ENCODE results near the gene SNX19. TPM values are rescaled to one million over a fixed set of nuclear protein-coding genes. Genes with fewer than 3 reads are reported as not detected.

The SNX19 gene
- polyA plus RNA-seq, 2 donors: 7.6 to 15.8 TPM

- H3K27ac ChIP-seq (ENCODE audit: low read depth in 2 of 2, low read length in 1 of 2): no peak overlapping the region
- H3K9me3 ChIP-seq (ENCODE audit: control insufficient read depth in 2 of 2, insufficient read depth in 1 of 2, low read depth in 1 of 2, low read length in 1 of 2): no peaks in the 10 kb centered on the region
- H3K27me3 ChIP-seq (ENCODE audit: control insufficient read depth in 1 of 2, insufficient read depth in 2 of 2, low read length in 2 of 2): no peaks in the 10 kb centered on the region
- peaks cover 0 to 3% of the 10 kb centered on the region in 2 donors for H3K36me3 ChIP-seq (ENCODE audit: control insufficient read depth in 2 of 2, insufficient read depth in 2 of 2, low read length in 1 of 2)
- H3K4me1 ChIP-seq (ENCODE audit: control insufficient read depth in 2 of 2, insufficient read depth in 2 of 2, low read length in 1 of 2): peaks cover 0 to 4% of the 10 kb centered on the region in 2 donors
- WGBS, 2 donors: 83 to 94% methylated on average over 7 of the region's 7 CpGs
- no peak overlapping the region for H3K4me3 ChIP-seq (ENCODE audit: low read depth in 1 of 2, low read length in 2 of 2)
Measured at GRCh38 chr11:130868721-130869390, 47.4 kb downstream of the SNX19 start.

- no peak overlapping the region for H3K4me3 ChIP-seq (ENCODE audit: low read depth in 1 of 2, low read length in 2 of 2)
- H3K4me1 ChIP-seq (ENCODE audit: control insufficient read depth in 2 of 2, insufficient read depth in 2 of 2, low read length in 1 of 2): peaks cover 0 to 4% of the 10 kb centered on the region in 2 donors
- peaks cover 0 to 3% of the 10 kb centered on the region in 2 donors for H3K36me3 ChIP-seq (ENCODE audit: control insufficient read depth in 2 of 2, insufficient read depth in 2 of 2, low read length in 1 of 2)
- no peak overlapping the region for H3K27ac ChIP-seq (ENCODE audit: low read depth in 2 of 2, low read length in 1 of 2)
- H3K27me3 ChIP-seq (ENCODE audit: control insufficient read depth in 1 of 2, insufficient read depth in 2 of 2, low read length in 2 of 2): no peaks in the 10 kb centered on the region
- WGBS, 2 donors: 86 to 87% methylated on average over 8 of the region's 8 CpGs
- no peaks in the 10 kb centered on the region for H3K9me3 ChIP-seq (ENCODE audit: control insufficient read depth in 2 of 2, insufficient read depth in 1 of 2, low read depth in 1 of 2, low read length in 1 of 2)
Measured at GRCh38 chr11:130868086-130868710, 48.1 kb downstream of the SNX19 start.

GRCh38 chr11:130866831-130867230, 49.4 kb downstream of the SNX19 start:
- H3K27me3 ChIP-seq (ENCODE audit: control insufficient read depth in 1 of 2, insufficient read depth in 2 of 2, low read length in 2 of 2): no peaks in the 10 kb centered on the region
- no peaks in the 10 kb centered on the region for H3K36me3 ChIP-seq (ENCODE audit: control insufficient read depth in 2 of 2, insufficient read depth in 2 of 2, low read length in 1 of 2)
- no peak overlapping the region for H3K27ac ChIP-seq (ENCODE audit: low read depth in 2 of 2, low read length in 1 of 2)
- H3K4me3 ChIP-seq (ENCODE audit: low read depth in 1 of 2, low read length in 2 of 2): no peak overlapping the region
- no peaks in the 10 kb centered on the region for H3K9me3 ChIP-seq (ENCODE audit: control insufficient read depth in 2 of 2, insufficient read depth in 1 of 2, low read depth in 1 of 2, low read length in 1 of 2)
- WGBS, 2 donors: 44 to 68% methylated on average over 4 of the region's 4 CpGs
- H3K4me1 ChIP-seq (ENCODE audit: control insufficient read depth in 2 of 2, insufficient read depth in 2 of 2, low read length in 1 of 2): no peaks in the 10 kb centered on the region

GRCh38 chr11:130865774-130866114, 50.5 kb downstream of the SNX19 start:
- Histone ChIP-seq H3K4me1 (ENCODE audit: control insufficient read depth in 2 of 2, insufficient read depth in 2 of 2, low read length in 1 of 2) (no peaks in the 10 kb centered on the region), H3K27me3 (ENCODE audit: control insufficient read depth in 1 of 2, insufficient read depth in 2 of 2, low read length in 2 of 2) (no peaks in the 10 kb centered on the region), H3K27ac (ENCODE audit: low read depth in 2 of 2, low read length in 1 of 2) (no peak overlapping the region), H3K36me3 (ENCODE audit: control insufficient read depth in 2 of 2, insufficient read depth in 2 of 2, low read length in 1 of 2) (no peaks in the 10 kb centered on the region), H3K9me3 (ENCODE audit: control insufficient read depth in 2 of 2, insufficient read depth in 1 of 2, low read depth in 1 of 2, low read length in 1 of 2) (no peaks in the 10 kb centered on the region), H3K4me3 (ENCODE audit: low read depth in 1 of 2, low read length in 2 of 2) (no peak overlapping the region)
- 86 to 92% methylated on average over 7 of the region's 7 CpGs for WGBS, 2 donors

GRCh38 chr11:130865091-130865773, 51.0 kb downstream of the SNX19 start:
- Histone ChIP-seq H3K9me3 (ENCODE audit: control insufficient read depth in 2 of 2, insufficient read depth in 1 of 2, low read depth in 1 of 2, low read length in 1 of 2) (no peaks in the 10 kb centered on the region), H3K4me3 (ENCODE audit: low read depth in 1 of 2, low read length in 2 of 2) (no peak overlapping the region), H3K27ac (ENCODE audit: low read depth in 2 of 2, low read length in 1 of 2) (no peak overlapping the region), H3K36me3 (ENCODE audit: control insufficient read depth in 2 of 2, insufficient read depth in 2 of 2, low read length in 1 of 2) (no peaks in the 10 kb centered on the region), H3K4me1 (ENCODE audit: control insufficient read depth in 2 of 2, insufficient read depth in 2 of 2, low read length in 1 of 2) (no peaks in the 10 kb centered on the region), H3K27me3 (ENCODE audit: control insufficient read depth in 1 of 2, insufficient read depth in 2 of 2, low read length in 2 of 2) (no peaks in the 10 kb centered on the region)
- 85% methylated on average over 11 of the region's 11 CpGs for WGBS, 2 donors

- 23 to 27% methylated on average over 30 of the region's 30 CpGs for WGBS, 2 donors
- Histone ChIP-seq H3K4me3 (ENCODE audit: low read depth in 1 of 2, low read length in 2 of 2) (no peak overlapping the region), H3K9me3 (ENCODE audit: control insufficient read depth in 2 of 2, insufficient read depth in 1 of 2, low read depth in 1 of 2, low read length in 1 of 2) (no peaks in the 10 kb centered on the region), H3K27ac (ENCODE audit: low read depth in 2 of 2, low read length in 1 of 2) (peak overlapping the region in 1 of 2 donors; percentile 24), H3K27me3 (ENCODE audit: control insufficient read depth in 1 of 2, insufficient read depth in 2 of 2, low read length in 2 of 2) (no peaks in the 10 kb centered on the region), H3K4me1 (ENCODE audit: control insufficient read depth in 2 of 2, insufficient read depth in 2 of 2, low read length in 1 of 2) (no peaks in the 10 kb centered on the region), H3K36me3 (ENCODE audit: control insufficient read depth in 2 of 2, insufficient read depth in 2 of 2, low read length in 1 of 2) (no peaks in the 10 kb centered on the region)
Measured at GRCh38 chr11:130861902-130862860, 54.1 kb downstream of the SNX19 start.

GRCh38 chr11:130861283-130861682, 55.0 kb downstream of the SNX19 start:
- Histone ChIP-seq H3K27me3 (ENCODE audit: control insufficient read depth in 1 of 2, insufficient read depth in 2 of 2, low read length in 2 of 2) (no peaks in the 10 kb centered on the region), H3K36me3 (ENCODE audit: control insufficient read depth in 2 of 2, insufficient read depth in 2 of 2, low read length in 1 of 2) (no peaks in the 10 kb centered on the region), H3K9me3 (ENCODE audit: control insufficient read depth in 2 of 2, insufficient read depth in 1 of 2, low read depth in 1 of 2, low read length in 1 of 2) (no peaks in the 10 kb centered on the region), H3K4me3 (ENCODE audit: low read depth in 1 of 2, low read length in 2 of 2) (no peak overlapping the region), H3K4me1 (ENCODE audit: control insufficient read depth in 2 of 2, insufficient read depth in 2 of 2, low read length in 1 of 2) (no peaks in the 10 kb centered on the region), H3K27ac (ENCODE audit: low read depth in 2 of 2, low read length in 1 of 2) (no peak overlapping the region)
- 91 to 93% methylated on average over 14 of the region's 14 CpGs for WGBS, 2 donors

- no peaks in the 10 kb centered on the region for H3K9me3 ChIP-seq (ENCODE audit: control insufficient read depth in 2 of 2, insufficient read depth in 1 of 2, low read depth in 1 of 2, low read length in 1 of 2)
- H3K27ac ChIP-seq (ENCODE audit: low read depth in 2 of 2, low read length in 1 of 2): no peak overlapping the region
- H3K4me1 ChIP-seq (ENCODE audit: control insufficient read depth in 2 of 2, insufficient read depth in 2 of 2, low read length in 1 of 2): no peaks in the 10 kb centered on the region
- no peaks in the 10 kb centered on the region for H3K36me3 ChIP-seq (ENCODE audit: control insufficient read depth in 2 of 2, insufficient read depth in 2 of 2, low read length in 1 of 2)
- 27 to 53% methylated on average over 1 of the region's 1 CpG for WGBS, 2 donors
- no peak overlapping the region for H3K4me3 ChIP-seq (ENCODE audit: low read depth in 1 of 2, low read length in 2 of 2)
- H3K27me3 ChIP-seq (ENCODE audit: control insufficient read depth in 1 of 2, insufficient read depth in 2 of 2, low read length in 2 of 2): no peaks in the 10 kb centered on the region
Measured at GRCh38 chr11:130859886-130860285, 56.4 kb downstream of the SNX19 start.

GRCh38 chr11:130858215-130858614, 58.1 kb downstream of the SNX19 start:
- Histone ChIP-seq H3K36me3 (ENCODE audit: control insufficient read depth in 2 of 2, insufficient read depth in 2 of 2, low read length in 1 of 2) (no peaks in the 10 kb centered on the region), H3K4me3 (ENCODE audit: low read depth in 1 of 2, low read length in 2 of 2) (no peak overlapping the region), H3K9me3 (ENCODE audit: control insufficient read depth in 2 of 2, insufficient read depth in 1 of 2, low read depth in 1 of 2, low read length in 1 of 2) (no peaks in the 10 kb centered on the region), H3K4me1 (ENCODE audit: control insufficient read depth in 2 of 2, insufficient read depth in 2 of 2, low read length in 1 of 2) (no peaks in the 10 kb centered on the region), H3K27me3 (ENCODE audit: control insufficient read depth in 1 of 2, insufficient read depth in 2 of 2, low read length in 2 of 2) (no peaks in the 10 kb centered on the region), H3K27ac (ENCODE audit: low read depth in 2 of 2, low read length in 1 of 2) (no peak overlapping the region)
- 88 to 92% methylated on average over 2 of the region's 2 CpGs for WGBS, 2 donors

Measured in esophagus (tissue), 2 donors.